Left renal cortex interstitium (tissue), 4 donors: Measurements from ENCODE around the gene FRMD8. TPM values are rescaled to one million over a fixed set of nuclear protein-coding genes. Genes with fewer than 3 reads are reported as not detected.
"Not testable (repeated sequence)": the region's sequence is repeated elsewhere in the genome, so short reads cannot be mapped to it uniquely, and the experiment has no call there.

Experiments
- DNase-seq, 4 donors: peaks; one replicate each; pipeline ENCODE4 v3.0.0-alpha.2; 2013; ENCODE audit warnings: low read depth in 4 of 4, low spot score in 2 of 4, missing footprints in 1 of 4
- polyA plus RNA-seq, 4 donors: library from polyadenylated mRNA; unstranded; fragments of 120-200 nt; gene quantifications; one replicate each; pipeline ENCODE4 v1.2.1, GENCODE V29; 2013; ENCODE audit not compliant: insufficient read length in 4 of 4

FRMD8 gene
- polyA plus RNA-seq, 4 donors, result 14.5 to 24.4 (median 22.2) TPM

DNA sequence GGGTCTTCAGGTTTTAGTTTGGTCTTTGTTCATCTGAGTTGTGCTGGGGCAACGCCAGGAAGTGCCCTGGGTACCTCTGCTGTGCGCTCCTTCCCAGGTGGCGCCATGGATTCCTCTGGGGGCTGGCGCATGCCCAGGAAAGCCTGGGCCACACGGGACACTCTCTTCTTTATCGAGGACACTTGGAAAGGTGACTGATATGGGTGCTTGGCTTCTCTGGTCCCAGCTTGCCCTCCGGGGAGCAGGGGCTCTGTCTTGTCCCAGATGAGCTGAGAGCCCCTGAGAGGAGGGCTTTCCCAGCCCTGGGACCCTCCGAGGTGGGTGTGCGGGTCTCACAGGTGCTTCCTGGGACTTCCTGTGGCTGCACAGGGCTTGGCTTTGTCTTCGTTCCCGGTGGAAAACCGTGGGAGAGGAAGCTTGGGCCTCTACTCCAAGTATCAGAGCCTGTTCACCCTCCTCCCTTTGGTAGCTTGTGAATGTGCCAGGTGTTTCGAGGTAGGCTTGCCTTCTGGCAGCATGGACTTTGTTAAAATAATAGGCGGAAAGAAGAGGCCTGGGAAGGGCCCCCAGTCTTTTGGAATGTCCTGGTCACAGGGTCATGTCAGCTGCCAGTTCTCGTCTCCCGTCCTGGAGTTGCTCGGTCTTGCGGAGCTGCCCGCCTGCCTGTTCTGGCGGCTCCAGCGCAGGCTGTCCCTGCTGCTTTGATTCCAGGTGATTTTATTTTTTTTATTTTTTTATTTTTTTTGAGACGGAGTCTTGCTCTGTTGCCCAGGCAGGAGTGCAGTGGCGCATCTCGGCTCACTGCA lies 26.0 kb downstream of the FRMD8 start:
- DNase-seq, result no peak

DNA sequence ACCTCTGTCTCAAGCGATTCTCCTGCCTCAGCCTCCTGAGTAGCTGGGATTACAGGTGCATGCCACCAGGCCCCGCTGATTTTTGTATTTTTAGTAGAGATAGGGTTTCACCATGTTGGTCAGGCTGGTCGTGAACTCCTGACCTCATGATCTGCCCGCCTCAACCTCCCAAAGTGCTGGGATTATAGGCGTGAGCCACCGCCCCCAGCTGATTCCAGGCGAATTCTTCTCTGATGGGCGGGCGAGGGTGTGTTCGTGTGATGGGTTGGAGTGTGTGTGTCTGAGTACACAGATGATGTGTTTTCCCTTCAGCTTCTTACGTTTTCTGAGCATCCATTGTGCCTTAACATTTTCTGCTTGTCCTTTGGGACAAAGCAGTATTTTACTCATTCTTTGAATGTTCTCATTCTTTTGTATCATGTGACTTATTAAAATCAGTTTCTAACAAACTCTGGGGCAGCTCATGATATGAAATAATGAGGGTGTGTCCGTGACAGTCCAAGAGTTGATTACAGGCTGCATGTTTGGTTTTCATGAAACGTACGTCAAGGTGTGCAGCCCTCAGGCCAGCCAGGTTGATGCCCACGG lies 26.7 kb downstream of the FRMD8 start:
- DNase-seq, result not testable (repeated sequence)

DNA sequence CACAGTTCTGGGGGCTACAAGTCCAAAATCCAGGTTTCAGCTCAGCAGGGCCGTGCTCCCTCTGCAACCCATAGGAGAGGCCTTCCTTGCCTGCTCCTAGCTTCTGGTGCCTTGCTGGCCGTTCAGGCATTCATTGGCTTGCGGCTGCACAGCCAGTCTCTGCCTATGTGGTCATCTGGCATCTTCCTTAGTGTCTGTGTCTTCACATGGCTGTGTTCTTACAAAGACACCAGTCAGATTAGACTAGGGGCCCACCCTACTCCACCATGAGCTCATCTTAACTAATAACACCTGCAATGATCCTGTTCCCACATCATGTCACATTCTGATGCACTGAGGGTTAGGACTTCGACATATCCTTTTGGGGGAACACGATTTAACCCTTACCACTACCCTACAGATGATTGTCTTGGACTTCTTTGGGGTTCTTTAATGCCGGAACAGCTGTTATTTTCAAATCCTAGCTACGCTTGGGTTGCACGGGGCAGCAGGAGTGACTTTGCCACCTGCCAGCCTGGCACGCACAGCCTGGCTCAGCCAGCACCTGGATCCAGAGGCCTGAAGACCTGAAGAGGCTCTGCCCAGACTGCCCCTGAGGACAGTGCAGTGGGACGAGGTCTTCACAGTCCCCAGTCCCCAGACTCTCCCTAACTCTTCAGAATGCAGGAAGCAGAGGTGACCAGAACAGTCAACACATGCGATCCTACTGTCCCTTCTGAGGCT lies 28.5 kb downstream of the FRMD8 start:
- DNase-seq, result no peak

DNA sequence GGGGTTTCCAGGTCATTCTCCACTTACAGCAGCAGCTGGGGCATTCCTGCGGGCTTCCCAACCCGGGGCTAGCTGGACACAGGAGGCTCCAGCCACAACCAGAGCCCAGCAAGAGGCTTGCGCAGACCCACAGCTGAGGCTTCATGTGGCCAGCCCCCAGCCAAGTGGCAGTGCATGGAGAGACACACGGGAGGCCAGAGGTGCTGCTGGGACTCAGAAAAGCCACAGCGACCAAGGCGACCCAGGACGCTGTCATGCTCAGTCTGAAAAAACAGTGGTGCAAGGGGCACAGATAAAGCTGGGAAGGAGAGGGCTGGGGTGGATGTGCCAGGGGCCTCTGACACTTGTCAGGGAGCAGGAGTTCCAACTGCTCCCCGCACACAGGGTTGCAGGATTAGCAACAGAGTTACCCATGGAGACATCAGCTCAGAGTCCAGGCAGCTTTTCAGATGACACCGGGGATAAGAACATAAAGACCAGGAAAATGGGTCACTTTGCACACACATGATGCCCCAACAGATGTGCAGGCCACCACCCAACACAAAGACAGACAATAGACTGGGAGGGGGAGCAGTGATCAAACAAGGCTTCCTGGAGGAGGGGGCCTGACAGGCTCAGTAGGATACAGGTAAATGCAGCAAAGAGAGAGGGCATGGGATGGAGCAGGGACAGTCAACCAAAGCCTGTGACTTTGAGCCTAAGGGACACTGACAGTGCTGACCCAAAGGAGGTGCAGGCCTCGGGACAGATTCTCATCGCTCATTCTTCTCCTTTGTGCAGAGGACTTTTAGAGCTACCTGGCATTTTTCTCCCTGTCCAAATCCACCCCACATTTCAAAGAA lies 29.3 kb downstream of the FRMD8 start:
- no peak for DNase-seq

GRCh38 chr11:65416341-65416824 lies 29.9 kb downstream of the FRMD8 start:
- peak in 1 of 4 donors; percentile 70 for DNase-seq

DNA sequence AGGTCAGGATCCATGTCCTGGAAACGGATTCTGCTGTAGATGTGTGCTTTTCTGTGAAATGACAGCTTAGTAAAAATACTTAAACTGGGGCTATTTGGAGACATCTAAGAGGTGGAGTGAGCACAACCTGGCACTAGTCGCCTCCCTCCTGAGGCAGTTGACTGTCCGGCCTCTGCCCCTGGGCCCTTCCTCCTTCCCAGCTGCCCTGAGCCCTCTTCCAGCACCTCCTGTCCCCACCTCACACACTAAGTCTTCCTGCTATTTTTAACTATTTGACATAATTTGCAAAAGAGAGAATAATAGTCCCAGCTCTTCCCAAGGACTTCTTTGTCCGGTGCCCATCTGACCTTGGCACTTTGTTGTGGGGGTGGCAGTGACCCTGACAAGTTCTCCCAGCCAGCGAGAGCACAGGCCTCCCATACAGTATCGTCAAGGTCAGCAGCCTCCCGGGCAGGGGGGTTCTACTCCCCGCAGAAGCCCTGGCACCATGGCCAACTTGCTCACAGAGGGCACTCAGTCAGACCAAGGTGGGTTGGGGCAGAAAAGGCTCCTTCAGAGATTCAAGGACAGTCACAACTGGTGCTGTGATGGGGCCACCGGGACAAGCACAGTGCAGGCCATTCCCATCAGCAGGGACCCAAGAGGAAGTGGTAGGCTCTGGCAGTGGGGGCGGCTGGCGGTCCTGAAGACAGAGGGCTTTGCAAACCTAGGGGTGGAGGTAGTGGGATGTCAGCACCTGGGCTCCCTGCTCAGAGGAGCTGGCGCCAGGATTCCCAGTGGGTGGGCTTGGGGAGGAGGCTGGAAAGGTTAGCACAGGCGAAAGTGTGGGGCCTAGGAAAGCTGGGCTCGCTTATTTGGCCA lies 30.6 kb downstream of the FRMD8 start:
- DNase-seq, result no peak

- DNase-seq, result no peak
Observed at GRCh38 chr11:65417702-65418430, 31.4 kb downstream of the FRMD8 start.

DNA sequence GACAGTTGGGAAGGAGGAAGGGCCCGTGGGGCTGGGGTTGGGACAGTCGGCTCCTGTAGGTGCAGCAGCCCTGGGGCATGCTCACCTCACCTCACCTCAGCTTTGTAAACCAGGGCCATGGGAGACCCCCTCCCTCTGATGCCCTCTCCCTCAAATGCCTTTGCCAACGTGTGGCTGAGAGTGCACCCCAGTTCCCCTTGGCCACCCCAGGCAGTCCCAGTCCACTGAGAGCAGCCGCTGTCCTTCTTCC lies 31.9 kb downstream of the FRMD8 start:
- DNase-seq, result no peak

DNA sequence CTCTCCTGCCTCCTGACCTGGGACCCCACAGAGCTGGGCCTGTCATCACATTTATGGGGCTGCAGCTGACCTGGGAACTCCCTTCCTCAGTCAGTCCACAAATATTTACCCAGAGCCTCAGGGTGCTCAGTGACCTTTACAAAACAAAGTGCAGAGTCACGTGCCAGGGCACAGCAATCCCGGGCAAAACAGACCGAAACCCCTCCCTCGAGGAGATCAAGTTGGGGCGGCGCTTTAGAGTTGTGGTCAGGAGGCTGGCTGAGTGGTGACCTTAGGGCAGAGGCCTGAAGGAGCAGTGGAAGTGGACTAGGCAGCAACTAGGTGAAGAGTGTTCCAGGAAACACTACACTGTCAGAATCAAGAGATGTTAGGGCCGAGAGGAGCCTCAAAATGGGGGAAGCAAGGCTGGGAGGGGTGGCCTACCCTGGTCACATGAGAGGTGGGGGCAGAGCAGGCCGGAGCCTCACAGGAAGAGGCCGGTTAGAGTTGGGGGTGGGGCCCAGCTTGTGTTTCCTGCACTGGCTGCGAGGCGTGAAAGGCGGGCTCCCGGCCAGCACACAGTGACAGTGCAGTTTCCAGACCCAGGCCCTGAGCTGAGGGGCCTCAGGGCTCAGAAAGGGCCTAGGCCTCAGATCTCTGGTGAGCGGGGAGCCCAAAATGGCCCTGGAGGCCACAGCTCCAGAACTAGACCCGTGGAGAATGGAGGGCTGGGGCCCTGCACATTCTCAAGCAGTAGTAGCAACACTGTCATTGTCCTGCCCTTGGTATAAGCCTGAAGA lies 32.4 kb downstream of the FRMD8 start:
- peak; percentile 85 to 93 (median 89) for DNase-seq

GRCh38 chr11:65419460-65419771 lies 33.0 kb downstream of the FRMD8 start:
- no peak for DNase-seq

DNA sequence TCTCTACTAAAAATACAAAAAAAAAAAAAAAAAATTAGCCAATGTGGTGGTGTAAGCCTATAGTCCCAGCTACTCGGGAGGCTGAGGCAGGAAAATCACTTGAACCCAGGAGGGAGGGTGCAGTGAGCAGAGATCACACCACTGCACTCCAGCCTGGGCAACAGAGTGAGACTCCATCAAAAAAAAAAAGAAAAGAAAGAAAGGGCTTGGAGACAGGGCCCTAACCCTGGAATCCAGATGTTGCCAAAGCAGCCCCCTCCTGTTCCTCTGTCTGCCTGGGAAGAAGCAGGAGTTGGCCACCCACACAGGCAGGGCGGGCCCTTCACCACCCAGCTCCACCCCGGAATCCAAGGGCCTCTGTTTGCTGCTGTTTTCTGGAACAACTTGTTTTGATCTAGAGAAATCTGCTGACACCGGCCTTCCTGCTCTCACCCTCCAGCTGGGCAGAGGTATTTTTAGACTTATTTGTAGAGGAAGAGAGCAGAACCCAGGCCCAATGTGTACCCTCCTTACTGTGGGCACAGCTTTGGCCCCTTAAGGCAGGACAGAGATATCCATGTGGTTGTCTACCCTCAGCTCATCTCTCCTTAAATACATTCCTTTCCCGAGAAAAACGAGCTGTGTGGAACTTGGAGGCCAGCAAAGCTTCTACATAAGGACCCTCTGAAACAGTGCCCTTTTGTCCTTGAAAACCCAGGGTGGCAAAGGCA lies 33.5 kb downstream of the FRMD8 start:
- DNase-seq, result peak in 1 of 4 donors; percentile 45

GRCh38 chr11:65420506-65420905 lies 34.1 kb downstream of the FRMD8 start:
- DNase-seq, result no peak

- no peak for DNase-seq
Observed at GRCh38 chr11:65420979-65421793, 34.7 kb downstream of the FRMD8 start.

- DNase-seq, result peak in 3 of 4 donors; percentile 87 to 92 (median 90)
Observed at GRCh38 chr11:65421794-65422632, 35.6 kb downstream of the FRMD8 start.

DNA sequence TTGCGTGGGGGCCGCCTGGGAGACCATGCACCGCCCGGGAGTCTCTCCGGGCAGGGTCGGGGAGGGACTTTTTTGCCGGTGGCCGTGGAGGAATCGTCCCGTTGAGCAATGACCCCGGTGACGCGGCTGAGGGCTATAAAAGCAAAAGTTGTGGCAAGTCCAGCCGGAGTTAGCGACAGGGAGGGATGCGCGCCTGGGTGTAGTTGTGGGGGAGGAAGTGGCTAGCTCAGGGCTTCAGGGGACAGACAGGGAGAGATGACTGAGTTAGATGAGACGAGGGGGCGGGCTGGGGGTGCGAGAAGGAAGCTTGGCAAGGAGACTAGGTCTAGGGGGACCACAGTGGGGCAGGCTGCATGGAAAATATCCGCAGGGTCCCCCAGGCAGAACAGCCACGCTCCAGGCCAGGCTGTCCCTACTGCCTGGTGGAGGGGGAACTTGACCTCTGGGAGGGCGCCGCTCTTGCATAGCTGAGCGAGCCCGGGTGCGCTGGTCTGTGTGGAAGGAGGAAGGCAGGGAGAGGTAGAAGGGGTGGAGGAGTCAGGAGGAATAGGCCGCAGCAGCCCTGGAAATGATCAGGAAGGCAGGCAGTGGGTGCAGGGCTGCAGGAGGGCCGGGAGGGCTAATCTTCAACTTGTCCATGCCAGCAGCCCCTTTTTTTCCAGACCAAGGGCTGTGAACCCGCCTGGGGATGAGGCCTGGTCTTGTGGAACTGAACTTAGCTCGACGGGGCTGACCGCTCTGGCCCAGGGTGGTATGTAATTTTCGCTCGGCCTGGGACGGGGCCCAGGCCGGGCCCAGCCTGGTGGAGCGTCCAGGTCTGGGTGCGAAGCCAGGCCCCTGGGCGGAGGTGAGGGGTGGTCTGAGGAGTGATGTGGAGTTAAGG lies 36.4 kb downstream of the FRMD8 start, which contains the start of gene NEAT1:
NEAT1 (plus strand) TSS at position 166 of the 883 bp plus-strand sequence.
- DNase-seq, result peak; percentile 86 to 91 (median 87)
